ENCODE measurements around the gene IQSEC2.

Gene IQSEC2

GRCh38 chrX:53281321-53281822, at the start of gene IQSEC2:
TSS of gene IQSEC2 (minus strand) at chrX:53281584.
- DNase-seq (ENCODE audit: low read depth, low spot score): no peak
- WGBS (ENCODE audit: insufficient coverage, insufficient read length): no CpG with 5 or more reads among the region's 9 CpGs
- H3K27me3 ChIP-seq (ENCODE audit: control insufficient read depth, insufficient read depth, low read length): no peaks in the 10 kb centered on the region
- H3K36me3 ChIP-seq (ENCODE audit: control insufficient read depth, insufficient read depth, low read length): no peaks in the 10 kb centered on the region
- no peak within 1 kb of the TSS for H3K4me3 ChIP-seq (ENCODE audit: low read length)
- 0 out of 2 replicates have a peak, but pooled peaks cover 2% of the 10 kb centered on the region for H3K4me1 ChIP-seq (ENCODE audit: control insufficient read depth, insufficient read depth, low read length)
- no peaks in the 10 kb centered on the region for H3K9me3 ChIP-seq (ENCODE audit: control insufficient read depth, insufficient read depth, low read length)
- H3K27ac ChIP-seq (ENCODE audit: low read length): no peak within 1 kb of the TSS

- Histone ChIP-seq H3K4me3 (ENCODE audit: low read length) (no peak overlapping the region), H3K36me3 (ENCODE audit: control insufficient read depth, insufficient read depth, low read length) (no peaks in the 10 kb centered on the region), H3K27ac (ENCODE audit: low read length) (no peak overlapping the region), H3K4me1 (ENCODE audit: control insufficient read depth, insufficient read depth, low read length) (no peaks in the 10 kb centered on the region), H3K9me3 (ENCODE audit: control insufficient read depth, insufficient read depth, low read length) (no peaks in the 10 kb centered on the region), H3K27me3 (ENCODE audit: control insufficient read depth, insufficient read depth, low read length) (no peaks in the 10 kb centered on the region)
- WGBS (ENCODE audit: insufficient coverage, insufficient read length): no CpG with 5 or more reads among the region's 10 CpGs
- DNase-seq (ENCODE audit: low read depth, low spot score): no peak
These were observed 48.9 kb upstream of the IQSEC2 start for GRCh38 chrX:53330331-53330730.

GRCh38 chrX:53324803-53325202, 43.4 kb upstream of the IQSEC2 start:
- no peak overlapping the region for H3K4me3 ChIP-seq (ENCODE audit: low read length)
- no peaks in the 10 kb centered on the region for H3K4me1 ChIP-seq (ENCODE audit: control insufficient read depth, insufficient read depth, low read length)
- DNase-seq (ENCODE audit: low read depth, low spot score): no peak
- no peaks in the 10 kb centered on the region for H3K9me3 ChIP-seq (ENCODE audit: control insufficient read depth, insufficient read depth, low read length)
- peaks cover 2% of the 10 kb centered on the region; the same call in 1 of the 2 replicates for H3K27me3 ChIP-seq (ENCODE audit: control insufficient read depth, insufficient read depth, low read length)
- H3K27ac ChIP-seq (ENCODE audit: low read length): no peak overlapping the region
- no peaks in the 10 kb centered on the region for H3K36me3 ChIP-seq (ENCODE audit: control insufficient read depth, insufficient read depth, low read length)
- no CpG with 5 or more reads among the region's 1 CpG for WGBS (ENCODE audit: insufficient coverage, insufficient read length)

- no CpG with 5 or more reads among the region's 2 CpGs for WGBS (ENCODE audit: insufficient coverage, insufficient read length)
- H3K36me3 ChIP-seq (ENCODE audit: control insufficient read depth, insufficient read depth, low read length): no peaks in the 10 kb centered on the region
- peaks cover 2% of the 10 kb centered on the region; the same call in 1 of the 2 replicates for H3K27me3 ChIP-seq (ENCODE audit: control insufficient read depth, insufficient read depth, low read length)
- H3K9me3 ChIP-seq (ENCODE audit: control insufficient read depth, insufficient read depth, low read length): no peaks in the 10 kb centered on the region
- no peak for DNase-seq (ENCODE audit: low read depth, low spot score)
- no peak overlapping the region for H3K27ac ChIP-seq (ENCODE audit: low read length)
- H3K4me1 ChIP-seq (ENCODE audit: control insufficient read depth, insufficient read depth, low read length): no peaks in the 10 kb centered on the region
- H3K4me3 ChIP-seq (ENCODE audit: low read length): no peak overlapping the region
These were observed 42.7 kb upstream of the IQSEC2 start for GRCh38 chrX:53324085-53324484.

- Histone ChIP-seq H3K4me3 (ENCODE audit: low read length) (no peak overlapping the region), H3K9me3 (ENCODE audit: control insufficient read depth, insufficient read depth, low read length) (no peaks in the 10 kb centered on the region), H3K4me1 (ENCODE audit: control insufficient read depth, insufficient read depth, low read length) (peaks cover 5% of the 10 kb centered on the region), H3K36me3 (ENCODE audit: control insufficient read depth, insufficient read depth, low read length) (no peaks in the 10 kb centered on the region), H3K27me3 (ENCODE audit: control insufficient read depth, insufficient read depth, low read length) (peaks cover 2% of the 10 kb centered on the region; the same call in 1 of the 2 replicates), H3K27ac (ENCODE audit: low read length) (no peak overlapping the region)
- WGBS (ENCODE audit: insufficient coverage, insufficient read length): no CpG with 5 or more reads among the region's 5 CpGs
- no peak for DNase-seq (ENCODE audit: low read depth, low spot score)
These were observed 41.8 kb upstream of the IQSEC2 start for GRCh38 chrX:53323196-53323595.

- Histone ChIP-seq H3K9me3 (ENCODE audit: control insufficient read depth, insufficient read depth, low read length) (no peaks in the 10 kb centered on the region), H3K27ac (ENCODE audit: low read length) (no peak overlapping the region), H3K4me1 (ENCODE audit: control insufficient read depth, insufficient read depth, low read length) (peaks cover 7% of the 10 kb centered on the region), H3K4me3 (ENCODE audit: low read length) (no peak overlapping the region; the same call in 1 of the 2 replicates), H3K27me3 (ENCODE audit: control insufficient read depth, insufficient read depth, low read length) (peaks cover 2% of the 10 kb centered on the region; the same call in 1 of the 2 replicates), H3K36me3 (ENCODE audit: control insufficient read depth, insufficient read depth, low read length) (no peaks in the 10 kb centered on the region)
- no CpG with 5 or more reads among the region's 6 CpGs for WGBS (ENCODE audit: insufficient coverage, insufficient read length)
- no peak for DNase-seq (ENCODE audit: low read depth, low spot score)
These were observed 40.6 kb upstream of the IQSEC2 start for GRCh38 chrX:53321943-53322497.

- Histone ChIP-seq H3K36me3 (ENCODE audit: control insufficient read depth, insufficient read depth, low read length) (no peaks in the 10 kb centered on the region), H3K27me3 (ENCODE audit: control insufficient read depth, insufficient read depth, low read length) (peaks cover 2% of the 10 kb centered on the region; the same call in 1 of the 2 replicates), H3K27ac (ENCODE audit: low read length) (no peak overlapping the region), H3K9me3 (ENCODE audit: control insufficient read depth, insufficient read depth, low read length) (no peaks in the 10 kb centered on the region), H3K4me1 (ENCODE audit: control insufficient read depth, insufficient read depth, low read length) (peaks cover 7% of the 10 kb centered on the region), H3K4me3 (ENCODE audit: low read length) (peak overlapping the region; percentile 79; the same call in 1 of the 2 replicates)
- WGBS (ENCODE audit: insufficient coverage, insufficient read length): no CpG with 5 or more reads among the region's 56 CpGs
- DNase-seq (ENCODE audit: low read depth, low spot score): no peak
These were observed 40.0 kb upstream of the IQSEC2 start for GRCh38 chrX:53321230-53321942.

- Histone ChIP-seq H3K9me3 (ENCODE audit: control insufficient read depth, insufficient read depth, low read length) (no peaks in the 10 kb centered on the region), H3K4me3 (ENCODE audit: low read length) (peak overlapping the region; percentile 79), H3K27me3 (ENCODE audit: control insufficient read depth, insufficient read depth, low read length) (peaks cover 2% of the 10 kb centered on the region; the same call in 1 of the 2 replicates), H3K36me3 (ENCODE audit: control insufficient read depth, insufficient read depth, low read length) (no peaks in the 10 kb centered on the region), H3K27ac (ENCODE audit: low read length) (no peak overlapping the region), H3K4me1 (ENCODE audit: control insufficient read depth, insufficient read depth, low read length) (peaks cover 7% of the 10 kb centered on the region)
- no CpG with 5 or more reads among the region's 75 CpGs for WGBS (ENCODE audit: insufficient coverage, insufficient read length)
- DNase-seq (ENCODE audit: low read depth, low spot score): no peak
These were observed 39.3 kb upstream of the IQSEC2 start for GRCh38 chrX:53320543-53321229.

GRCh38 chrX:53319614-53320542, 38.5 kb upstream of the IQSEC2 start:
- Histone ChIP-seq H3K9me3 (ENCODE audit: control insufficient read depth, insufficient read depth, low read length) (no peaks in the 10 kb centered on the region), H3K27me3 (ENCODE audit: control insufficient read depth, insufficient read depth, low read length) (peaks cover 2% of the 10 kb centered on the region; the same call in 1 of the 2 replicates), H3K36me3 (ENCODE audit: control insufficient read depth, insufficient read depth, low read length) (no peaks in the 10 kb centered on the region), H3K4me1 (ENCODE audit: control insufficient read depth, insufficient read depth, low read length) (peaks cover 7% of the 10 kb centered on the region), H3K4me3 (ENCODE audit: low read length) (peak overlapping the region; percentile 79), H3K27ac (ENCODE audit: low read length) (no peak overlapping the region)
- WGBS (ENCODE audit: insufficient coverage, insufficient read length): no CpG with 5 or more reads among the region's 32 CpGs
- no peak for DNase-seq (ENCODE audit: low read depth, low spot score)
